HG03135 (cell line): ENCODE measurements around the gene PPP1R15A.
"Not testable (repeated sequence)": the region's sequence is repeated elsewhere in the genome, so short reads cannot be mapped to it uniquely, and the experiment has no call there.

ENCODE experiments used
- ATAC-seq: cut with Tn5 transposase; IDR thresholded peaks from one replicate; pipeline ENCODE4 v1.9.1; 2021; ENCODE audit warnings: mild to moderate bottlenecking, moderate library complexity; ENCODE audit not compliant: unreplicated experiment

PPP1R15A gene

DNA sequence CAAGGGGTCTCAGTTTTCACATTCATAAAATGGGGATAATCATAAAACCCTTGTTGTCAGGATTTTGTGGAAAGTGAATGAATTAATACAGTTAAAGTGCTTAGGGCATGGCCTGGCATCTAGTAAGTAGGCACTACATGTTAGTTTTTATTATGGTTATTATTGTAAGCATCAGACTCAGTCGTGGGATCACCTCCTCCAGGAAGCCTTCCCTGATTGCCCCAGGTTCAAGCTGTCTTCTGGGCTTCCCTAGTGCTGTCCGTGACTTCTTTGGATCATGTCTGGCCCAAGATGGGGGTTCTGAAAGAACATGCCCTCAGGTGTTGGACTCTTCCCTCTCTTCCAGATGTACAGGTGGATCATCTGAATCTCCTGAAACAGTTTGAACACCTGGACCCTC is 38.6 kb downstream of the PPP1R15A start:
- ATAC-seq = no peak

GRCh38 chr19:48913114-48913889 is 41.1 kb downstream of the PPP1R15A start:
- ATAC-seq = no peak

DNA sequence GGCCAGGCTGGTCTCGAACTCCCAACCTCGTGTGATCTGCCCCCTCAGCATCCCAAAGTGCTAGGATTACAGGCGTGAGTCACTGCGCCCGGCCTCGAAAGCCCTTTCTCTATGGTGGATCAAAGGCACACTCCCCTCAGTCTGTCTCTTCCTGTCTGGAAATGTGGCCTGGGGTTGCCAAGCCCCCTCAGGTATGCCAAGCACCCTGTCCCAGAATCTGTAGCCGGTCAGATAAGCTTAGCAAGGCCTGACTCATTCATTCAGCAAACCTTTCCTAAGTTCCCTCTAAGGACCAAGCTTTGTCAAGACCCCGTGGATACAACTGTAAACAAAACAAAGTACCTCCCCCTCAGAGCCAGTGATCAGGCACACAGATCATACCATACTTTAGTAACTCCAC is 42.0 kb downstream of the PPP1R15A start:
- no peak for ATAC-seq

GRCh38 chr19:48915757-48916156 is 43.5 kb downstream of the PPP1R15A start:
- ATAC-seq = no peak

DNA sequence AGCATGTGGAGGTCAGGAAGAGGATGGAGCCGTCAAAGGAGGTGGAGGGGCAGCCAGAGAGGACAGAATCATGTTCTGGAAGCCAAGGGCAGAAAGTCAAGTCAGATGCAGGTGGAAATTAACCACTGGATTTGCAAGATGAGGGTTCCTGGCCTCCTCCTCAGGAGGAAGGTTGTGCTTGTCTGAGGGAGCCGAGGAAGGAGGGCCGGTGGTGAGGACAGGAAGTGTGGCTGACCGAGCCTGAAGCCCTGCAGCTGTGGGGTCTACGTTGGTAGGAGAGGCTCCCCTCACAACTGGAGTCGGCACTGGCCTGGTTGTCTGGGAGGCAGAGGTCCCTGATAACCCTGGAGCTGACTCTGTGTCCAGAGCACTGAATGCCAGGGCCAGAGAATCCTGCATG is 45.9 kb downstream of the PPP1R15A start:
- no peak for ATAC-seq

GRCh38 chr19:48918801-48919247 is 46.6 kb downstream of the PPP1R15A start:
- no peak for ATAC-seq

- ATAC-seq = not testable (repeated sequence)
Observed at GRCh38 chr19:48919271-48919670, 47.0 kb downstream of the PPP1R15A start.

DNA sequence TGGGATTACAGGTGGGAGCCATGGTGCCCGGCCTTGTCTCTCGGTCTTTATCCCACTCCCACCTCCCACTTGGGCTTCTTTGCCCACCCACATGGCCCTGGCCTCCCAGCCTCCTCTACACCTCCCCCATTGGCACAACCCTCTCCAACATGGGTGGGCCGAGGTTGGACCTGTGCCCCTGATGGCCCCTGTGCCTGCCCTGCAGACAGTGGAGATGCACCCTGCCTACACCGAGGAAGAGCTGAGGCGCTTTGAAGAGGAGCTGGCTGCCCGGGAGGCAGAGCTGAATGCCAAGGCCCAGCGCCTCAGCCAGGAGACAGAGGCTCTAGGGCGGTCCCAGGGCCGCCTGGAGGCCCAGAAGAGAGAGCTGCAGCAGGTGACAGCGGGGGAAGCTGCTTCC is 48.7 kb downstream of the PPP1R15A start:
- ATAC-seq = no peak

GRCh38 chr19:48921721-48922500 is 49.7 kb downstream of the PPP1R15A start:
- no peak for ATAC-seq

DNA sequence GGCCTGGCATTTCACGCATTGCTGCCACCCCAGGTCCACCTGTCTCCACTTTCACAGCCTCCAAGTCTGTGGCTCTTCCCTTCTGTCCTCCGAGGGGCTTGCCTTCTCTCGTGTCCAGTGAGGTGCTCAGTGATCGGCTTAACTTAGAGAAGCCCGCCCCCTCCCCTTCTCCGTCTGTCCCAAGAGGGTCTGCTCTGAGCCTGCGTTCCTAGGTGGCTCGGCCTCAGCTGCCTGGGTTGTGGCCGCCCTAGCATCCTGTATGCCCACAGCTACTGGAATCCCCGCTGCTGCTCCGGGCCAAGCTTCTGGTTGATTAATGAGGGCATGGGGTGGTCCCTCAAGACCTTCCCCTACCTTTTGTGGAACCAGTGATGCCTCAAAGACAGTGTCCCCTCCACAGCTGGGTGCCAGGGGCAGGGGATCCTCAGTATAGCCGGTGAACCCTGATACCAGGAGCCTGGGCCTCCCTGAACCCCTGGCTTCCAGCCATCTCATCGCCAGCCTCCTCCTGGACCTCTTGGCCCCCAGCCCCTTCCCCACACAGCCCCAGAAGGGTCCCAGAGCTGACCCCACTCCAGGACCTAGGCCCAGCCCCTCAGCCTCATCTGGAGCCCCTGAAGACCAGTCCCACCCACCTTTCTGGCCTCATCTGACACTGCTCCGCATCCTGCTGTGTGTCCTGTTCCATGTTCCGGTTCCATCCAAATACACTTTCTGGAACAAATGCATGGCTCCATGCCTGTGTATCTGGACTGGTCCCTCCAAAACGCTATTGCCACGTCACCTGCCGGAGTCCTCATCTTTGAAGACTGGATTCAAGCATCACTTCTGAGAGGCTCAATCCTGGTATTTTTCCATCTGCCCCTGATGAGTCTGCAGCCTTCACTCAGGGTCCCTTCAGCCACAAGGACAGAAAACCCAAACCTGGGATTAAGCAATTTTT is 50.6 kb downstream of the PPP1R15A start:
- no peak for ATAC-seq

DNA sequence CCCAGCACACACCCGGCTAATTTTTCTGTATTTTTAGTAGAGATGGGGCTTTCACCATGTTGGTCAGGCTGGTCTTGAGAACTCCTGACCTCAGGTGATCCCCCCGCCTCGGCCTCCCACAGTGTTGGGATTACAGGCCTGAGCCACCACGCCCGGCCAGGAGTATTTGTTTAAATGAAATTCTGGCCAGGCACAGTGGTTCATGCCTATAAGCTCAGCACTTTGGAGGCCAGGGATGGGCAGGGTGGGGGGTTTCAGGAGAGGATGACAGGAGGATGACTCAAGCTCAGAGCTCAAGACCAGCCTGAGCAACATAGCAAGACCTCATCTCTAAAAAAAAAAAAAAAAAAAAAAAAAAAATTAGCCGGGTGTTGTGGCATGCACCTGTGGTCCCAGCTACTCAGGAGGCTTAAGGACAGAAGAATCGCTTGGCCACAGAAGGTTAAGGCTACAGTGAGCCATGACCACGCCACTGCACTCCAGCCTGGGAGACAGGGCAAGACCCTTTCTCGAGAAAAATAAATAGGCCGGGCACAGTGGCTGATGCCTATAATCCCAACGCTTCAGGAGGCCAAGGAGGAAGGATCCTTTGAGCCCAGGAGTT is 53.1 kb downstream of the PPP1R15A start:
- no peak for ATAC-seq
